Measurements from ENCODE around the gene OPCML. TPM values are rescaled to one million over a fixed set of nuclear protein-coding genes. Genes with fewer than 3 reads are reported as not detected.

Gene OPCML
- total and polyA plus RNA-seq, 2 of the 13 experiments (the other 11 are each of a cell fraction or from before 2014, with no cell fraction given) = not detected

GRCh38 chr11:133576351-133576750 lies 44.0 kb upstream of the OPCML start (continued):
- TF ChIP-seq ZNF281 (CRISPR knock-in tag; IDR thresholded peaks at IDR 0.05; ENCODE audit: borderline replicate concordance) (no peak), CTCF (CRISPR knock-in tag; IDR thresholded peaks at IDR 0.05) (peak; percentile 25), MAFF (IDR thresholded peaks at IDR 0.05; ENCODE audit: low read depth, low read length) (no peak), ZNF652 (CRISPR knock-in tag; IDR thresholded peaks at IDR 0.05; ENCODE audit: borderline replicate concordance, low read depth) (no peak), IRX3 (CRISPR knock-in tag; IDR thresholded peaks at IDR 0.05; ENCODE audit: borderline replicate concordance, low read depth) (no peak), TFDP2 (CRISPR knock-in tag; IDR thresholded peaks at IDR 0.05) (no peak), ZSCAN25 (CRISPR knock-in tag; IDR thresholded peaks at IDR 0.05) (no peak)

GRCh38 chr11:133573081-133573480 lies 40.8 kb upstream of the OPCML start:
- Histone ChIP-seq H3K9me3 (ENCODE audit: low read length) (no peaks in the 10 kb centered on the region), H3K27ac (ENCODE audit: extremely low read length, insufficient read depth, low read length) (no peak overlapping the region), H3K4me1 (ENCODE audit: insufficient read depth, low read length) (no peaks in the 10 kb centered on the region), H3K4me3 (replicated peaks in 1 of 3; ENCODE audit: insufficient read depth in 1 of 3, low read depth in 2 of 3, low read length in 3 of 3) (no peak overlapping the region), H3K79me2 (ENCODE audit: insufficient read depth, low read length) (no peaks in the 10 kb centered on the region), H3K9ac (ENCODE audit: insufficient read depth, low read depth, low read length) (no peak overlapping the region), H3K4me2 (ENCODE audit: low read depth, low read length) (no peak overlapping the region), H2AFZ (ENCODE audit: low read length) (no peak overlapping the region), H3K36me3 (replicated peaks in 1 of 2; ENCODE audit: control insufficient read depth in 1 of 2, insufficient read depth in 2 of 2, low read length in 2 of 2) (no peaks in the 10 kb centered on the region), H4K20me1 (ENCODE audit: insufficient read depth, low read length) (no peaks in the 10 kb centered on the region), H3K27me3 (ENCODE audit: control insufficient read depth in 1 of 2, insufficient read depth in 2 of 2, low read length in 2 of 2) (no peaks in the 10 kb centered on the region)
- in situ Hi-C loops (cut with HindIII; ENCODE audit: extremely low pct_ligation_motif_present, low pct_unique_long_range_greater_than_20kb) = no loop called here
- no TSS peak for BruUV-seq (replicated peaks)
- ATAC-seq = no peak
- DNase-seq (ENCODE audit: low spot score) = no peak
- FAIRE-seq = no peak
- ChIA-PET POLR2A (no interaction called here), CTCF (ENCODE audit: low intra/inter-chr PET ratio, low total read pairs) (no interaction called here)
- 0% methylated on average over 1 of the region's 1 CpG for WGBS (ENCODE audit: low lambda C conversion rate)
- intact Hi-C loops (cut with micrococcal nuclease; ENCODE audit: unreplicated experiment) = no loop called here
- TF ChIP-seq ZNF558 (CRISPR knock-in tag; IDR thresholded peaks at IDR 0.05; ENCODE audit: borderline replicate concordance) (no peak), SCMH1 (CRISPR knock-in tag; IDR thresholded peaks at IDR 0.05; ENCODE audit: borderline replicate concordance) (no peak), PHF21A (CRISPR knock-in tag; IDR thresholded peaks at IDR 0.05) (no peak), ZBTB49 (CRISPR knock-in tag; IDR thresholded peaks at IDR 0.05; ENCODE audit: borderline replicate concordance) (no peak)

Measured in HepG2 (cell line).